Measurements from ENCODE around the gene ASAP2.

Gene ASAP2

DNA sequence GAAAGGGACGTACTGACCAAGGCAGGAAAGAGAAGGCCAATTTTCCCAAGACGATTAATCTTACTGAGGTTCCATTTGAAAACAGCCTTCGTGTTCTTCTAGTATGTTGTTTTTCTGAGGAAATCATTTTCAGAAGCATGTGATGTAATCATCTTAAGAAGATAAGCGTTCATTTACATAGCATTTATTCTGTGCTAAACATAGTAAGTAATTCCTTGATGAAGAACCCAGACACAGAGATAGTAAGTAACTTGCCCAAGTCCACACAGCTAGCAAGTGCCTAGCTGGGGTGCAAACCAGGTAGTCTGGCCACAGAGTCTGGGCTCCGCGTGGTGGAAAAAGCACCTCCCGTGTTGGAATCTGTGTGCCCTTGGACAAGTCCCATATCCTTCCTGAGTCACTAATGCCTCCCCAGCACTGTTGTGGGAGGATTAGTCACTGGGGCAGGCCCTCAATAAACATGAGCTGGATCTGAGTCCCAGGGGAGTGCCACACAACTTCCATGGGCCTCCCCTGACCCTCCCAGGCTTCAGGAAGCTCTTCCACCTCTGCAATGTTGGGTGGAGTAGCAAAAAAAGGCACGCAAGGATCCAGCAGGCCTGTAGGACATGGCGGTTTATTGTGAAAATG is 26.9 kb upstream of the ASAP2 start:
- no peak overlapping the region for H3K9ac ChIP-seq (ENCODE audit: low read depth, low read length, poor library complexity, severe bottlenecking)
- no peaks in the 10 kb centered on the region for H3K9me3 ChIP-seq (ENCODE audit: insufficient read depth, low read depth, low read length)
- H2AFZ ChIP-seq (ENCODE audit: low read length), result no peak overlapping the region
- H3K4me2 ChIP-seq (ENCODE audit: low read depth, low read length, poor library complexity, severe bottlenecking), result no peak overlapping the region
- H4K20me1 ChIP-seq (ENCODE audit: insufficient read depth, low read length, poor library complexity, severe bottlenecking), result no peaks in the 10 kb centered on the region
- no peaks in the 10 kb centered on the region for H3K27me3 ChIP-seq (ENCODE audit: insufficient read depth, low read length, poor library complexity, severe bottlenecking)
- H3K4me3 ChIP-seq (ENCODE audit: low read length, poor library complexity, severe bottlenecking), result no peak overlapping the region
- H3K36me3 ChIP-seq (ENCODE audit: insufficient read depth, low read length), result no peaks in the 10 kb centered on the region
- no peaks in the 10 kb centered on the region for H3K79me2 ChIP-seq (ENCODE audit: insufficient read depth, low read length)
- no peaks in the 10 kb centered on the region for H3K9me2 ChIP-seq (replicated peaks; ENCODE audit: low read depth, low read length)
- H3K4me1 ChIP-seq (ENCODE audit: insufficient read depth, low read length, poor library complexity, severe bottlenecking), result no peaks in the 10 kb centered on the region
- no peaks in the 10 kb centered on the region for H3F3A ChIP-seq (ENCODE audit: low read depth)
- no peak for TF ChIP-seq EZH2phosphoT487 (IDR thresholded peaks at IDR 0.05; ENCODE audit: borderline replicate concordance)
- TF ChIP-seq, protein P1, sequence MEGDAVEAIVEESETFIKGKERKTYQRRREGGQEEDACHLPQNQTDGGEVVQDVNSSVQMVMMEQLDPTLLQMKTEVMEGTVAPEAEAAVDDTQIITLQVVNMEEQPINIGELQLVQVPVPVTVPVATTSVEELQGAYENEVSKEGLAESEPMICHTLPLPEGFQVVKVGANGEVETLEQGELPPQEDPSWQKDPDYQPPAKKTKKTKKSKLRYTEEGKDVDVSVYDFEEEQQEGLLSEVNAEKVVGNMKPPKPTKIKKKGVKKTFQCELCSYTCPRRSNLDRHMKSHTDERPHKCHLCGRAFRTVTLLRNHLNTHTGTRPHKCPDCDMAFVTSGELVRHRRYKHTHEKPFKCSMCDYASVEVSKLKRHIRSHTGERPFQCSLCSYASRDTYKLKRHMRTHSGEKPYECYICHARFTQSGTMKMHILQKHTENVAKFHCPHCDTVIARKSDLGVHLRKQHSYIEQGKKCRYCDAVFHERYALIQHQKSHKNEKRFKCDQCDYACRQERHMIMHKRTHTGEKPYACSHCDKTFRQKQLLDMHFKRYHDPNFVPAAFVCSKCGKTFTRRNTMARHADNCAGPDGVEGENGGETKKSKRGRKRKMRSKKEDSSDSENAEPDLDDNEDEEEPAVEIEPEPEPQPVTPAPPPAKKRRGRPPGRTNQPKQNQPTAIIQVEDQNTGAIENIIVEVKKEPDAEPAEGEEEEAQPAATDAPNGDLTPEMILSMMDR (conservative IDR thresholded peaks at IDR 0.05; ENCODE audit: low read length), result no peak

DNA sequence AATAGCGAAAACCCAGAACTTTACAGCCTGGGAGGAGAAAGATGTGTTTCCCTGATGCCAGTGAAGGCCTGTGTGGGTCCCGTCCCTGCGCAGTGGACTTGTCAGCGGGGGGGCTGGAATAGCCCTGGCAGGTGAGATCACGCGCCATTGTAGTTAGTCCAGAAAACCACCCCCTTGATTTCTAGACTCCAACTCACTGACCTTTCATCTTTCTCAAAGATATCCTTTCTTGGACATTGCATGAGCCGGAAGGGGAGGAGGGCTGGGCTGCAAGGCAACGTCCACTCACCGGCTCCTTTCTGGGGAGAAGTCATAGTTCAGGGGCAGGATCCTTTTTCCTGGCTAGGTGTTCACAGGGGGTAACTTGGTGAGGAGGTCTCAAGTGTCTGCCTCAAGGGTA is 22.3 kb upstream of the ASAP2 start:
- no peaks in the 10 kb centered on the region for H3K9me3 ChIP-seq (ENCODE audit: insufficient read depth, low read depth, low read length)
- no peaks in the 10 kb centered on the region for H3K27me3 ChIP-seq (ENCODE audit: insufficient read depth, low read length, poor library complexity, severe bottlenecking)
- no peak overlapping the region for H2AFZ ChIP-seq (ENCODE audit: low read length)
- TF ChIP-seq EZH2phosphoT487 (IDR thresholded peaks at IDR 0.05; ENCODE audit: borderline replicate concordance), result no peak
- TF ChIP-seq, protein P1 (conservative IDR thresholded peaks at IDR 0.05; ENCODE audit: low read length), result no peak
- H3K36me3 ChIP-seq (ENCODE audit: insufficient read depth, low read length), result no peaks in the 10 kb centered on the region
- H3K4me2 ChIP-seq (ENCODE audit: low read depth, low read length, poor library complexity, severe bottlenecking), result no peak overlapping the region
- no peaks in the 10 kb centered on the region for H3K79me2 ChIP-seq (ENCODE audit: insufficient read depth, low read length)
- H4K20me1 ChIP-seq (ENCODE audit: insufficient read depth, low read length, poor library complexity, severe bottlenecking), result no peaks in the 10 kb centered on the region
- no peaks in the 10 kb centered on the region for H3F3A ChIP-seq (ENCODE audit: low read depth)
- no peak overlapping the region for H3K9ac ChIP-seq (ENCODE audit: low read depth, low read length, poor library complexity, severe bottlenecking)
- no peak overlapping the region for H3K4me3 ChIP-seq (ENCODE audit: low read length, poor library complexity, severe bottlenecking)
- H3K9me2 ChIP-seq (replicated peaks; ENCODE audit: low read depth, low read length), result no peaks in the 10 kb centered on the region
- H3K4me1 ChIP-seq (ENCODE audit: insufficient read depth, low read length, poor library complexity, severe bottlenecking), result no peaks in the 10 kb centered on the region

DNA sequence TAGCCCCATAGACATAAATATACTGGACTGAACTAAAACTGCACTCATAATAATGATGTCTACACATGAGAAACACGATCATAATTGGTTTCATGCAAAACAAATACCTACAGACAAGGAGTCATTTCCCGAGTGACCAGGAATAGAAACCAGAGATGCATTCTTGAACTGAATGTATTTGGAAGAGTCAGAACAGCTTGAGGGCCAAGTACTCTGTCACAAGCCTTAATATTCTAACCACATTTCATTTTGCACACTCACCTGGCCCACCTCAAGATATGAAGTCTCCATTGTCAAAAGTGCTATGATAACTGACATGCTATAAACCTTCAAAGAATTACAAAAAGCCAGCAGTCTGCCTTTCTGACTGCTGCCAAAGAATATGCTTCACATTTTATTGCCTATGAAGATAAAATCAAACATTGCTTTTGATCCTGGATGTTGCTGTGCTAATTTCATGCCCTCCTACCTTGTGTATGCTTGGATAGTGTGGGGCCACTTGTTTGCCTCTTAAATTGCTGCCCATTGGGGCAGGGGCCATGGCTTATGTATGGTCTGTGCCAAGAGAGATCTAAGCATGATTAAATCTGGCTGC is 18.9 kb upstream of the ASAP2 start:
- no peaks in the 10 kb centered on the region for H3K4me1 ChIP-seq (ENCODE audit: insufficient read depth, low read length, poor library complexity, severe bottlenecking)
- H4K20me1 ChIP-seq (ENCODE audit: insufficient read depth, low read length, poor library complexity, severe bottlenecking), result no peaks in the 10 kb centered on the region
- no peak overlapping the region for H3K9ac ChIP-seq (ENCODE audit: low read depth, low read length, poor library complexity, severe bottlenecking)
- H3F3A ChIP-seq (ENCODE audit: low read depth), result no peaks in the 10 kb centered on the region
- no peaks in the 10 kb centered on the region for H3K9me2 ChIP-seq (replicated peaks; ENCODE audit: low read depth, low read length)
- H3K4me2 ChIP-seq (ENCODE audit: low read depth, low read length, poor library complexity, severe bottlenecking), result no peak overlapping the region
- H3K27me3 ChIP-seq (ENCODE audit: insufficient read depth, low read length, poor library complexity, severe bottlenecking), result no peaks in the 10 kb centered on the region
- H3K36me3 ChIP-seq (ENCODE audit: insufficient read depth, low read length), result no peaks in the 10 kb centered on the region
- H3K79me2 ChIP-seq (ENCODE audit: insufficient read depth, low read length), result no peaks in the 10 kb centered on the region
- H3K4me3 ChIP-seq (ENCODE audit: low read length, poor library complexity, severe bottlenecking), result no peak overlapping the region
- no peak overlapping the region for H2AFZ ChIP-seq (ENCODE audit: low read length)
- H3K9me3 ChIP-seq (ENCODE audit: insufficient read depth, low read depth, low read length), result no peaks in the 10 kb centered on the region
- TF ChIP-seq, protein P1 (conservative IDR thresholded peaks at IDR 0.05; ENCODE audit: low read length), result no peak
- TF ChIP-seq EZH2phosphoT487 (IDR thresholded peaks at IDR 0.05; ENCODE audit: borderline replicate concordance), result no peak
